ENCODE results near the gene OSBPL7.

Gene OSBPL7

DNA sequence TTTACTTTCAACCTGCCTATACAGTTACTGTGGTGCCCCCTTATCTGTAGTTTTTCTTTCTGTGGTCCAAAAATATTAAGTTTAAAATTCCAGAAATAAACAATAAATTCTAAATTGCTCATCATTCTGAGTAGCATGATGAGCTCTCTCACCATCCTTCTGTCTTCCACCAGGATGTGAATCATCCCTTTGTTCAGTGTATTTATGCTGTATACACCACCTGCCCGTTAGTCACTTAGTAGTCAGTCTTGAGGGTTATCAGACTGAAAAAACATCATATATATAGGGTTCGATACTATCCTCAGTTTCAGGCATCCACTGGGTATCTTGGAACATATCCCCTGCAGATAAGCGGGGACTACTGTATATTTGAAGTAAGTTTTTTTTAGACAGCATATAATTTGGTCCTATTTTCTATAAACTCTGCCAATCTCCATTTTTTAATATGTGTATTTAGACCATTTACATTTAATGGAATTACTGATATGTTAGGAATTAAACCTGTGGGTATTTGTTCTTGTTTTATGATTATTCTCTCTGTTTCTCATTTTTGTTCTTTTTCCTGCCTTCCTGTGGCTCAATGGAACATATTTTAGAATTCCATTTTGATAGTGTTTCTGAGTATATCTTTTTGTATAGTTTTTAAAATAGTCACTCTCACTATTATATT lies 57.5 kb downstream of the OSBPL7 start:
- DNase-seq (ENCODE audit: low spot score): no peak

DNA sequence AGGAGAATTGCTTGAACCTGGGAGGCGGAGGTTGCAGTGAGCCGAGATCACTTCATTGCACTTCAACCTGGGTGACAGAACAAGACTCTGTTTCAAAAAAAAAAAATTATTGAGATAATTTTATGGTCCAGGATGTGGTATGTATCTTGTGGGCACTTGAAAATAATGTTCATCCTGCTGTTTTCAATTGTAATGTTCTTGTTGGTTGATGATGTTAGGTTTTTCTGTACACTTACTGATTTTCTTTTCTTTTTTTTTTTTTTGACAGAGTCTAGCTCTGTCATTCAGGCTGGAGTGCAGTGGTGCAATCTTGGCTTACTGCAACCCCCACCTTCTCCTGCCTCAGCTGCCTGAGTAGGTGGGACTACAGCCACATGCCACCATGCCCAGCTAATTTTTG lies 58.9 kb downstream of the OSBPL7 start:
- no peak for DNase-seq (ENCODE audit: low spot score)

DNA sequence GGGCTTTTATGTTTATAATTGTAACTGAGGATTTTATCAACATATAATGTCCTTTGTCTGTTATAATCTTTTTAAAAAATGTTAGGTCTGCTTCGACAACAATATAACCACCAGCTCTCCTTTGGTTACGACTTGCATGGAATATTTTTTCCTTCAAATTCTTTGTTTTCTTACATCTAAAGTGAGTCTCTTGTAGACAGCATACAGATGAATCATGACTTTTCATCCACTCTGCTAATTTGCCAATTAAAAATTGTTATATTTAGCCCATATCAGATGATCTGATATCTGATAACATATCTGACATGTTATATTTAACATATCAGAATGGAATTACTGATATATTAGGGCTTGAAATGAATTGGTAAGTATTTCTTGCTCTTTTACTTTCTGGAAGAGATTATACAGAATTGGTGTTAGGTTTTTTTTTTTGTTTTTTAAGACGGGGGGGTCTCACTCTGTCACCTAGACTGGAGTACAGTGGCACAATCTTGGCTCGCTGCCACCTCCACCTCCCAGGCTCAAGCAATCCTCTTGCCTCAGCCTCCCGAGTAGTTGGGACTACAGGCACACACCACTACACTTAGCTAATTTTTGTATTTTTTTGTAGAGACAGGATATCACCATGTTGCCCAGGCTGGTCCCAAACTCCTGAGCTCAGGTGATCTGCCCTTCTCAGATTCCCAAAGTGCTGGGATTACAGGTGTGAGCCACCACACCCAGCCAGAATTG lies 61.0 kb downstream of the OSBPL7 start:
- no peak for DNase-seq (ENCODE audit: low spot score)

DNA sequence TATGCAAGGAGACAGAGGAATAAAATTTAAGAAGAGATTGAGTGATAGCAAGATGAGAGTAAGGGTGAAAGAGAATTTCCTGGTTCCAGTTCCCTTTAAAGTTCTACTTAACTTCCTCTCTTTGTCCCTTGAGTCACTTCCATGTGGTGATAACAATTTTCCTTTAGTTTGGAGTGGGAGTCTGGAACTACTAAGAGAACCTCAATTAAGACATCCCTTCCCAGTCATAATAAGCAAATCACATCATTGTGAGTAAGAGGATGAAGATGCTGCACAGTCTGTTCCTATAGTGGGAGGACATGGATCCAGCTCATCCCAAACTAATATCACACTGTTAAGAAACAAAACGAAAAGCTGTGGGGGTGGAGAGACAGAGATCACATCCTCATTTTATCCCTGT lies 64.2 kb downstream of the OSBPL7 start:
- no peak for DNase-seq (ENCODE audit: low spot score)

Measured in CD4-positive, alpha-beta T cell treated with Interleukin-6 at 100 ng/mL for 8 hours (primary cell).